ENCODE results near the gene PPP2R2D.
"Not testable (repeated sequence)": the region's sequence is repeated elsewhere in the genome, so short reads cannot be mapped to it uniquely, and the experiment has no call there.

Gene PPP2R2D

DNA sequence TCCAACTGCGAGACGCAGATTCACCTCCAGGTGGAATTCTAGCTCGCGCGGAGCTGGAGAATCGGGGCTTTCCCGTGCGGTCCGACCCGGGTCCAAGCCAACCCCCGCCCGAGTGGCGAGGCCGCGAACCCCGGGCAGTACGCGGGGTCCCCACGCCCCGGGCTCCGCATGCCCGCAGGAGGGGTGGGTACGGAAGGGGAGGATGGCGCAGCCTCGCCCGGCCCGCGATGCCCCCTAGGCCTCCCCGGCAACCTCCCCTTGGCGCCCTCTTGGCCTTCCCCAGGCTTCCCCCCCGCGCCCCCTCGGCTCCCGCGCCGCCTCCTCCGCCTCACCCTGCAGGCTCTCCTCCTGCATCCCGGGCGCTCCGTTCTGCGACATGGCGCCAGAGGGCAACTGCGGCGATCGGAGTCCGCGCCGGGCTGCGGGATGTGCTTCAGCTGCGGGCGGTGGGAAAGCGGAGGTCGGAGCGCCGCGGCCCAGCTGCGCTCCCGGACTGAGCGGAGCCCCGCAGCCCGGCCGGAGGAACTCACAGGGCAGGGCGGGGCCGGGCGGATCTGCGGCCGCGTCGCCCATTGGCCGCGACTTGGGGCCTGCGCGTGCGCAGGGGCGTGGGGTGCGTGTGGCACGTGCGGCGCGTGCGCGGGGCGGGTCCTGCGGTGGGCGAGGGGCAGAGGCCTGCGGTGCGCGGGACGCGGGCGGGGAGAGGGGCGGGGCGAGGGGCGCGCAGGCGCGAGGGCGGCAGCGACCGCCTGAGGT, 80.8 kb downstream of the PPP2R2D start, which contains the start of gene BNIP3:
TSS of gene BNIP3 (minus strand) at position 495 of the 756 bp plus-strand sequence. CDS start at position 378, 117 bp downstream.
- H3K4me3 ChIP-seq = peak within 1 kb of the TSS; percentile 51 to 95 (median 82)
- peak within 1 kb of the TSS in 19 of 21 experiments; percentile 19 to 86 (median 66) for H3K27ac ChIP-seq

DNA sequence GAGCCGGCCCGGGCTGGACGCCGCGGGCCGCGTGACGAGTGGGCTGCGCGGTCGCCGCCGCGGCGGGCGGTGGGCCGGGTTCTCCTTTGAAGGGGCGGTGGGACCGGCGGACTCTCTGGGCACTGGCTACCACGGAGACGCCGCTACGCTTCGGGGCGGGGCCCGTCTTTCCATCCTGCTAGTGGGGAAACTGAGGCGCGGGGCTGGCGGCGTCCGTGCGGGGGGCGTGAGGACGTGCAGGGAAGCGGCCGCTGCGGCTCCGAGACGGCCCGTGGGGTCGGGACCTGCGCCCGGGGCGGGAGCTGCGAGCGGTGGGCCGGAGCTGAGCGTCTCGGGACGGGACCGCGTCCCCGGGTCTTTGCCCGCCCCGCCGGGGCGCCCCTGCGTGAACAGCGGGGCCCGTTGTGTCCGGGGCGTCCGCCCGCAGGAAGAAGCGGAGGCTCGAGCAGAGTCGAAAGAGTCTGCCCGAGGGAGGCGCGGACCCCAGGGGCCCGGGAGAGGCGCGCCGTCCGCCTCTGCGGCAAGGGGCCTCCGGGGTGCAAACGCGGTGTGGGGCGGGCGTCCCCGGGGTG, 81.5 kb downstream of the PPP2R2D start:
- Histone ChIP-seq H3K27ac (peak overlapping the region in 17 of 21 experiments; percentile 8 to 83 (median 52)), H3K4me3 (peak overlapping the region; percentile 51 to 95 (median 82))

- H3K27ac ChIP-seq = peak overlapping the region in 11 of 21 experiments; percentile 8 to 83 (median 70)
- peak overlapping the region; percentile 51 to 95 (median 82) for H3K4me3 ChIP-seq
Observed at GRCh38 chr10:131982796-131983195, 82.0 kb downstream of the PPP2R2D start.

GRCh38 chr10:131983780-131984179, 83.0 kb downstream of the PPP2R2D start:
- H3K4me3 ChIP-seq = no peak overlapping the region
- no peak overlapping the region for H3K27ac ChIP-seq

DNA sequence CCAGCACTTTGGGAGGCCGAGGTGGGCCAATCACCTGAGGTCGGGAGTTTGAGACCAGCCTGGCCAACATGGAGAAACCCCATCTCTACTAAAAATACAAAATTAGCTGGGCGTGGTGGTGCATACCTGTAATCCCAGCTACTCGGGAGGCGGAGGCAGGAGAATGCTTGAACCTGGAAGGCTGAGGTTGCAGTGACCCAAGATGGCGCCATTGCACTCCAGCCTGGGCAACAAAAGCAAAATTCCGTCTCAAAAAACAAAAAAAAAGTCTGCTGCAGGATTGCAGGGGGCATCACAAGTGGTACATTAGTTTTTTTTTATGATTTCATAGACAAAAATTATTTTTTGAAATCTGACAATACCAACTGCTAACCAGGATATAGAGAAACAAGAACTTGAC, 86.0 kb downstream of the PPP2R2D start:
- H3K27ac ChIP-seq = not testable (repeated sequence)

GRCh38 chr10:131987301-131987700, 86.5 kb downstream of the PPP2R2D start:
- H3K4me3 ChIP-seq, H3K27ac ChIP-seq: not testable (repeated sequence)

More for the DNA sequence above, 86.0 kb downstream of the PPP2R2D start:
- H3K4me3 ChIP-seq = not testable (repeated sequence)

DNA sequence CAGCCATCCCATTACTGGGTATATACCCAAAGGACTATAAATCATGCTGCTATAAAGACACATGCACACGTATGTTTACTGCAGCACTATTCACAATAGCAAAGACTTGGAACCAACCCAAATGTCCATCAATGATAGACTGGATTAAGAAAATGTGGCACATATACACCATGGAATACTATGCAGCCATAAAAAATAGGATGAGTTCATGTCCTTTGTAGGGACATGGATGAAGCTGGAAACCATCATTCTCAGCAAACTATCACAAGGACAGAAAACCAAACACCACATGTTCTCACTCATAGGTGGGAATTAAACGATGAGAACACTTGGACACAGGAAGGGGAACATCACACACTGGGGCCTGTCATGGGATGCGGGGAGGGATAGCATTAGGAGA, 87.0 kb downstream of the PPP2R2D start:
- H3K27ac ChIP-seq, H3K4me3 ChIP-seq: not testable (repeated sequence)

- Histone ChIP-seq H3K4me3 (no peak overlapping the region), H3K27ac (no peak overlapping the region)
Observed at GRCh38 chr10:131991726-131992125, 90.9 kb downstream of the PPP2R2D start.

GRCh38 chr10:131993275-131993674, 92.5 kb downstream of the PPP2R2D start:
- Histone ChIP-seq H3K27ac (no peak overlapping the region), H3K4me3 (no peak overlapping the region)

DNA sequence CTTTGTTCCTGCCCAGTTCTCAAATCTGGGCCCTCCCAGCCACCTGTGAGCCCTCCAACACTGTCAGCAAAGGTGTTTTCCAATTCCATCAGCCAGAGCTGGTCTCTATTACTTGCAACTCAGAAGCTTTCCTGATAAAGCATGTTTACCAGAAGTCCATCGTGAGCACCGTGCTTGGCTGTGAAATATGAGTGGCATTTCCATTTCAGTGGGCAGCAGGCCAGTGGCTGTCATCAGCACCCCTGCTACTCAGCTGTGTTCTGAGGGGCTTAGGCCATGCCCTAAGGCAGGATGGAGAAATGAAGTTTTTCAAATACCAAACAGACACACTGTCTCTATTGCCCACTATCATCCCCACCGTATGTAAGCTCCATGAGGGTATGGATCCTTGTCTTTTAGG, 93.6 kb downstream of the PPP2R2D start:
- Histone ChIP-seq H3K27ac (no peak overlapping the region), H3K4me3 (no peak overlapping the region)

- H3K27ac ChIP-seq = peak overlapping the region in 1 of 21 experiments; percentile 71
- H3K4me3 ChIP-seq = no peak overlapping the region
Observed at GRCh38 chr10:131996466-131997365, 95.9 kb downstream of the PPP2R2D start.

GRCh38 chr10:131997366-131998049, 96.7 kb downstream of the PPP2R2D start:
- H3K4me3 ChIP-seq = no peak overlapping the region
- H3K27ac ChIP-seq = peak overlapping the region in 16 of 21 experiments; percentile 10 to 74 (median 52)

DNA sequence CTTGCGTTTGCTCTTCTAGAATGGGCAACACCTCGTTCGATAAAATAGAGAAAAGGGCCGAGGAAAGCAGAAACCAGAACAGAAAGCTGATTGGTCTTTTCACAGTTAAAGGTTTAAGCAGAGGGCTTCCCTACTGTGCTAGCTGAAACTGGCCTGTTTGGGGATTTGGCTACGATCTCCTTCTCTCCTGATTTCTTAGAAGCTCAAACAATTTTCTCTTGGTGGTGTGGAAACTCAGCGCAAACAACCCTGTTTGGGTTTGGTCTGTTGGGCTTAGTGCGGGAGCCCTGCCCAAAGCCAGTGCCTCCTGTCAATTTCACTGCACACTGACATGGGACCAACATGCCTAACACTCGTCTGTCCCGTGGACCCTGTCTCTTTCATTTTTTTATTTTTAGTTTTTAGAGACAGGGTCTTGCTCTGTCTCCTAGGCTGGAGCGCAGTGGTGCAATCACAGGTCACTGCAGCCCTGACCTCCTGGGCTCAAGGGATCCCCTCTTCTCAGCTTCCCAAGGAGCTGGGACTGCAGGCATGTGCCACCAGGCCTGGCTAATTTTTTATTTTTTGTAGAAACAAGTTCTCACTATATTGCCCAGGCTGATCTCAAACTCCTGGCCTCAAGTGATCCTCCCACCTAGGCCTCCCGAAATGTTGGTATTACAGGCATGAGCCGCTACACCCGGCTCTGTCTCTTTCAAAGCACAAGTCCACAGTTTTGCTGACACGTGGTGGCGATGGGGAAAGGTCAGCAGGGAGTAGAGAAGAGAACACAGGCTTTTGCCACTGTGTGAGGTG, 97.4 kb downstream of the PPP2R2D start:
- Histone ChIP-seq H3K27ac (peak overlapping the region in 17 of 21 experiments; percentile 10 to 74 (median 51)), H3K4me3 (no peak overlapping the region)

DNA sequence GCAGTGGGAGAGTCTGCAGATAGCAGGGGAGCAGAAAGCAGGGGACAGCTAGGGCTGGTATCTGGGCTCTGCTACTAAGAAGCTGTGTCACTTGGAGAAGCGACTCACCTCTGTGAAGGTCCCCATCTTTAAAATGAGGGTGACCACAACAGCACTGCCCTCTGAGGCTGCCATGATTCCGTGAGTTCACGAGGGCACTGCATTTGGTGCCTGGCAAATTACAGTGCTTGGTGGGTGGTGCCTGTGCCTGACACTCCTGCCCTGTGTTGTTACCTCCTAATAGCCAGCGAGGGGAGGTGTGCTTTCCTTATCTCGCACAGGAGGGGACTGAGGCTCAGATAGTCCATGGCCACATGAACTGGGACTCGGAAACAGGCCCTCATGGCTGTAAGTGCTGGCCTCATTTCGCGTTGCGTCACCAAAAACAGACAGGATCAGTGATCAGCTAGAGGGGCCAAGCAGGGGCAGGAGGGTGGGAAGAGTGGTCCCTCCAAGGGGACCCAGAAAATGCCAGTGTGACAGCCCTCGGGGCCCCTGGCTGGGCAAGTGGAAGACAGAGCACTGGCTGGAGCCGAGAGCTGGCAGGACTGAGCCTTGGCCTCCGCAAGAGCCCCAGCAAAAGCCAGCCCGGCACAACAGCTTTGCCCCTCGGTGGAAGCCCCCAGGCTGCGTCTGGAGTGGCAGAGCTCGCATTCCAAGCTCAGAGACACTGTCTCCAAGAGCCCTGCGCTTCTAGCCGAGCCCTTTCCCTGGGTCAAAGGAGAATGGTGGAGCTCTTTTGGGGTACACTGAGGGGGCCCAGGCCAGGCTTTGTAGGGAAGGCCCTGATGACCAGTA, 98.3 kb downstream of the PPP2R2D start:
- Histone ChIP-seq H3K27ac (peak overlapping the region in 6 of 21 experiments; percentile 47 to 71 (median 64)), H3K4me3 (no peak overlapping the region)

DNA sequence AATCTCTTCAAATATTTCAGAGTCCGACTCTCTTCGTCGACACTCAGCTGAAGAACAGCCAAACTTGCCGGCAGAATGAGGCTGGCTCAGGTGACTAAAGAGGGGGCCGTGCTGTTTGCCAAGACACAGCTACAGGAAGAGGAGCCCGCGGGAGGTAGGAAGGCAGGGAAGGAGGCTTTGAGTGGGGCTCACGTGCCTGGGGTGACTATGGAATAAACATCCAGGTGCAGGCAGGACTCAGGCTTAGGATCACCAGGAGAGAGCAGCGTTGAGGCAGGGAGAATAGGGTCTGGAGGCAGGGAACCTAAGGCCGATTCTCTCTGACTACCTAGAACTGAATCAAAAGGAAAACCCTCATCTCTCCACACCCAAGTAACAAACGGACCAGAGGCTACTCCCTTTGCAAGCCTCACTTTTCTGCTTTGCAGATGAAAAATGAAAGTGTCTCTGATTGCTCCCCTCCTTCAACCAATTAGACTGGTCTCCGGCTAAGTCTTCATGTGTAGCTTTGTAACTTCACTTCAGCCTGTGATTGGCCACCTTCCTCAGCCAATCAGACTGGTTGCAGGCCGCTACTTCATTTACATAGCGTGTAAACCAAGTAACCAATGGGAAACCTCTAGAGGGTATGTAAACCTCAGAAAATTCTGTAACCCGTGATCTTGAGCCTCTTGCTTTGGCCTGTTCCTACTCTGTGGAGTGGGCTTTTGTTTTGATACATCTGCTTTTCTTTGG, 100.6 kb downstream of the PPP2R2D start:
- Histone ChIP-seq H3K4me3 (no peak overlapping the region), H3K27ac (no peak overlapping the region)

DNA sequence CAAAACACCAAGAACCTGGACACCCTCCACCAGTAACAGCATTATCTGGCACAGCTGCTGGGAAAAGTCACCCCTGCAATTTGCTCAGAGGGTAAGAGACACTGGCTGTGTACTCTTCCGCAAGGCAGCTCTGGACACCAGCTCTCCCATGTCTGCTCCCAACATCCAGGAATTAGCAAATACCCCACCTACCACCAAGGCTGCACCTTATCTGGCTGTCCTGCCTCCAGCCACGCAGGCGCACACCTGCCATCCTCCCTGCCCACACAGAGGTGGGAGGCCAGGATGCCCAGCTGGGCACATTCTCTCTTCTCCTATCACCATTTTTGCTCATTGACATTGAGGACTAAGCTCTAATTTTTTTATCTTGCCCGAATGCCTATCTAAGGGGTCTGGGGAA, 101.2 kb downstream of the PPP2R2D start:
- no peak overlapping the region for H3K4me3 ChIP-seq
- no peak overlapping the region for H3K27ac ChIP-seq

DNA sequence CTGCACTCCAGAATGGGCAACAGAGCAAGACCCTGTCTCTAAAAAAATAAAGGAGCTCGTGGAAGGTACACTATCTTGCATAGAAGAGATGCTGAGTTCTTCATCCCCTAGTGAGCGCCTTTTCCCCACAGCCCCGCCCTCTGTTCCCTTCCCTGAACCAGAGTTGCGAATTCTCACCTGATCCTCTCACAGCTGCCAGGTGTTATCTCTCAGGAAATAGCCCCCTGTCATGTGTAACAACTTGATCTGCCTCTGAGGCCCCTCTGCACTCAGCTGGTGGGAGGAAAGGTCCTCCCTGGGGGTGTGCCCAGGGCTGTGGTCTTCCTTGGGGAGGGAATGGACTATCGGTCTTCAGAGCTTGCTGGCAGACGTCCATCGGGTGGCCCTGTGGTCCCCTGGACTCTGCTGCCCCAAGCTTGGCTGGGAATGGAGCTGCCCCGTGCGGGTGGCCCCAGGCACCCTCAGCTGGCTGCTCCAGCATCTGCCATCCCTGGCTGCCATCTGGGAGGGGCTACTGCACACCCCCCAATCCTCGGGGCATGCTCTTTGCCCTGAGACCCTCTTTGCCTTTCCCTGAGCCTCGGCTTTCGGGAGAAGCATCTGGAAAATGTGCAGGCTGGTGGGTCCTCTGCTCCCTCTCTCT, 102.6 kb downstream of the PPP2R2D start:
- H3K4me3 ChIP-seq = no peak overlapping the region
- no peak overlapping the region for H3K27ac ChIP-seq

Data from skin epidermis (tissue), 12 donors.